HEK293T (cell line): ENCODE measurements around the gene FNDC8.
"Not testable (repeated sequence)": the region's sequence is repeated elsewhere in the genome, so short reads cannot be mapped to it uniquely, and the experiment has no call there.

Experiments
- CTCF ChIA-PET: fragments of 350-600 bp; formaldehyde crosslinking; extraction: SDS; loops from one replicate; lab custom pipeline; 2021; ENCODE audit warnings: antibody characterized with exemption, inconsistent platforms; lab: Yijun Ruan, JAX
- POLR2A ChIA-PET: fragments of 350-600 bp; formaldehyde crosslinking; extraction: SDS; loops from one replicate; lab custom pipeline; 2020; ENCODE audit warnings: antibody characterized with exemption, inconsistent platforms; lab: Yijun Ruan, JAX
- DNase-seq: peaks from one replicate; pipeline ENCODE4 v3.0.0; 2012; ENCODE audit warnings: mixed read lengths; ENCODE audit errors: extremely low spot score
- ARNT ChIP-seq: fragments of 450-650 bp; IDR thresholded peaks from 2 replicates; pipeline ENCODE4 v1.6.1; 2017; ENCODE audit warnings: mild to moderate bottlenecking
- BHLHE40 ChIP-seq: fragments of 450-650 bp; IDR thresholded peaks from 2 replicates; pipeline ENCODE4 v1.6.1; 2016; ENCODE audit warnings: mild to moderate bottlenecking, moderate library complexity, borderline replicate concordance
- CTBP1 ChIP-seq: fragments of 450-650 bp; IDR thresholded peaks from 2 replicates; pipeline ENCODE4 v1.6.1; 2016; ENCODE audit warnings: borderline replicate concordance
- ELF4 ChIP-seq: fragments of 450-650 bp; IDR thresholded peaks from 2 replicates; pipeline ENCODE4 v1.6.1; 2017; ENCODE audit warnings: antibody characterized with exemption
- FOXA1 ChIP-seq: fragments of 450-650 bp; IDR thresholded peaks from 2 replicates; pipeline ENCODE4 v1.6.1; 2016; ENCODE audit warnings: mild to moderate bottlenecking
- FOXK2 ChIP-seq: fragments of 450-650 bp; IDR thresholded peaks from 2 replicates; pipeline ENCODE4 v1.6.1; 2016; ENCODE audit warnings: mild to moderate bottlenecking
- FOXM1 ChIP-seq: fragments of 450-650 bp; IDR thresholded peaks from 2 replicates; pipeline ENCODE4 v1.6.1; 2017; ENCODE audit warnings: mild to moderate bottlenecking, borderline replicate concordance
- HDGF ChIP-seq: fragments of 450-650 bp; IDR thresholded peaks from 2 replicates; pipeline ENCODE4 v1.6.1; 2017; ENCODE audit warnings: antibody characterized with exemption, borderline replicate concordance
- L3MBTL2 ChIP-seq: fragments of 450-650 bp; conservative IDR thresholded peaks from 2 replicates; pipeline ENCODE4 v1.6.1; 2016; ENCODE audit warnings: mild to moderate bottlenecking
- LEF1 ChIP-seq: fragments of 450-650 bp; IDR thresholded peaks from 2 replicates; pipeline ENCODE4 v1.6.1; 2017; ENCODE audit warnings: mild to moderate bottlenecking, borderline replicate concordance
- NFRKB ChIP-seq: fragments of 450-650 bp; IDR thresholded peaks from 2 replicates; pipeline ENCODE4 v1.6.1; 2016; ENCODE audit warnings: mild to moderate bottlenecking, moderate library complexity
- PKNOX1 ChIP-seq: fragments of 450-650 bp; IDR thresholded peaks from 2 replicates; pipeline ENCODE4 v1.6.1; 2016
- SP1 ChIP-seq: fragments of 450-650 bp; IDR thresholded peaks from 2 replicates; pipeline ENCODE4 v1.6.1; 2017
- SUZ12 ChIP-seq: fragments of 450-650 bp; IDR thresholded peaks from 2 replicates; pipeline ENCODE4 v1.6.1; 2016; ENCODE audit warnings: mild to moderate bottlenecking
- TARDBP ChIP-seq: fragments of 450-650 bp; IDR thresholded peaks from 2 replicates; pipeline ENCODE4 v1.6.1; 2016
- ZNF384 ChIP-seq: fragments of 450-650 bp; IDR thresholded peaks from 2 replicates; pipeline ENCODE4 v1.6.1; 2016

FNDC8 gene

GRCh38 chr17:35144840-35145239, 23.4 kb downstream of the FNDC8 start:
- CTCF ChIA-PET, result interaction anchor here (0.6 kb wide), 1 partner anchor 10 kb away, joined by 3 read pairs; no protein-coding TSS in a partner anchor
- no peak for DNase-seq
- POLR2A ChIA-PET, result no interaction called here
- TF ChIP-seq PKNOX1 (no peak), ZNF384 (no peak), SUZ12 (no peak), ARNT (no peak), FOXA1 (no peak), ELF4 (no peak), HDGF (no peak), LEF1 (no peak), SP1 (no peak), FOXM1 (no peak), TARDBP (no peak), BHLHE40 (no peak), L3MBTL2 (no peak), FOXK2 (no peak), CTBP1 (no peak), NFRKB (no peak)

GRCh38 chr17:35146214-35146833, 24.9 kb downstream of the FNDC8 start:
- no peak for DNase-seq
- POLR2A ChIA-PET, result interaction anchor here (1.1 kb wide), 1 partner anchor 96 kb away, joined by 3 read pairs; the partner anchor contains the start of gene SLFN5
- CTCF ChIA-PET, result no interaction called here
- no peak for TF ChIP-seq ARNT
- TF ChIP-seq FOXK2, result no peak
- no peak for TF ChIP-seq SP1
- TF ChIP-seq FOXA1, result no peak
- no peak for TF ChIP-seq NFRKB
- no peak for TF ChIP-seq LEF1
- no peak for TF ChIP-seq ELF4
- TF ChIP-seq BHLHE40, result no peak
- TF ChIP-seq HDGF, result no peak
- no peak for TF ChIP-seq FOXM1
- TF ChIP-seq PKNOX1, result no peak
- TF ChIP-seq TARDBP, result no peak

DNA sequence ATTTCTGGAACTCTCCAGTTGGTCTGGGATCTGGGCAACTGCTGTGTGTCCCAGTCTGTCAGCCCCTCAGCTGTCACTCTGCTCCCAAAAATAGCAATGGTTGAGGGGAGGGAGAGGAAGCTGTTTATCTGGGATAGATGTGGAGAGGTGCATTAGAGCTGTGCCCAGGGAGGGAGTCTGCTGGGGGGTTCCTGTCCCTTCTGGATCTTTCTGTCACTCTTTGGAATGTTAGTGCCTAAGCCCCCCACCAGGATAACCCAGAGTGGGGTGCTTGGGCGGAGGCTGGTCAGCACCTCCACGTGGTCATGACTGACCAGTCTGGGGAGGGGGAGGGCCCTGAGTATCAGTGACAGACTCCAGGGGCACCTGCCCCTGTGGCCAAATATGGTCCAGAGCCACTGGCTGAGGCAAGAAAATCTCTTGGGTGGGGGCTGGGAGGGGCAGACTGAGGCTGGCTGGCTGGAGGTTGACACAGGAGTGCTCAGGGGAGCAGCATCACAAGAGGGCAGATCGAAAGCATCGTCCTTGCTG, 26.0 kb downstream of the FNDC8 start, which contains the start of gene UNC45B:
Gene UNC45B, plus strand, starts transcription at position 443 of the 531 bp plus-strand sequence. CDS start 447 bp downstream, outside the sequence.
- CTCF ChIA-PET, result no interaction called here

GRCh38 chr17:35148144-35148543, 26.7 kb downstream of the FNDC8 start:
- POLR2A ChIA-PET, result interaction anchor here (1.4 kb wide), 1 partner anchor 29 kb away, joined by 4 read pairs; no protein-coding TSS in a partner anchor
- DNase-seq, result no peak
- TF ChIP-seq LEF1 (no peak), ZNF384 (no peak), FOXM1 (no peak), ELF4 (no peak), CTBP1 (no peak), NFRKB (no peak), FOXA1 (no peak), PKNOX1 (no peak), TARDBP (no peak)
- CTCF ChIA-PET, result interaction anchor here (0.6 kb wide), 1 partner anchor 171 kb away, joined by 8 read pairs; no protein-coding TSS in a partner anchor

More for the DNA sequence above, 26.0 kb downstream of the FNDC8 start, which contains the start of gene UNC45B:
- DNase-seq, result no peak
- TF ChIP-seq PKNOX1 (no peak), HDGF (no peak), NFRKB (no peak), TARDBP (no peak), SUZ12 (no peak), SP1 (no peak), CTBP1 (no peak), BHLHE40 (no peak), LEF1 (no peak), FOXM1 (no peak), L3MBTL2 (no peak), FOXK2 (no peak), ZNF384 (no peak)
- POLR2A ChIA-PET, result interaction anchor here (1.1 to 1.4 kb wide), 2 partner anchors 28 to 95 kb away, joined by 3 to 4 read pairs; partner anchors contain the start of gene SLFN5

DNA sequence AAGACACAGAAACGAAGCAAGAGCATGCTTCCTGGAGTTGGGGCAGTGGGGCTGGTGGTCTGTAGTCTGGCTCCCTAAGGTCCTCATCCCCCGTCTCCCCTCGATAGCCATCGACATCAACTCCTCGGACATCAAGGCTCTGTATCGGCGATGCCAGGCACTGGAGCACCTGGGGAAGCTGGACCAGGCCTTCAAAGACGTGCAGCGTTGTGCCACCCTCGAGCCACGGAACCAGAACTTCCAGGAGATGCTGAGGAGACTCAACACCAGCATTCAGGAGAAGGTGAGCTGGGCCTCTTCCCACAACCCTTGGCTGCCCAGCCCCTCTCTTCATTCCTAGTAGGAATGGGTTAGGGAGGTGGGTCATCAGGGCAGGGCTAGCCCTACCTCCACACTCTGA, 28.5 kb downstream of the FNDC8 start:
- POLR2A ChIA-PET, result interaction anchor here (1.2 kb wide), 1 partner anchor 9 kb away, joined by 3 read pairs; no protein-coding TSS in a partner anchor
- CTCF ChIA-PET, result interaction anchor here (0.8 kb wide), 1 partner anchor 16 kb away, joined by 3 read pairs; no protein-coding TSS in a partner anchor
- no peak for TF ChIP-seq FOXM1
- no peak for TF ChIP-seq L3MBTL2
- no peak for TF ChIP-seq LEF1
- TF ChIP-seq BHLHE40, result no peak
- no peak for TF ChIP-seq ZNF384
- TF ChIP-seq ELF4, result no peak
- TF ChIP-seq HDGF, result no peak
- TF ChIP-seq FOXA1, result no peak
- no peak for TF ChIP-seq FOXK2
- no peak for TF ChIP-seq CTBP1
- TF ChIP-seq PKNOX1, result no peak
- no peak for TF ChIP-seq SUZ12
- no peak for TF ChIP-seq NFRKB
- no peak for TF ChIP-seq SP1
- no peak for TF ChIP-seq ARNT
- no peak for TF ChIP-seq TARDBP

GRCh38 chr17:35151080-35151479, 29.7 kb downstream of the FNDC8 start:
- DNase-seq, CTCF ChIA-PET, POLR2A ChIA-PET: not testable (repeated sequence)

More for the DNA sequence above, 28.5 kb downstream of the FNDC8 start:
- no peak for DNase-seq
